ENCODE measurements around the gene CHCHD4. TPM values are rescaled to one million over a fixed set of nuclear protein-coding genes. Genes with fewer than 3 reads are reported as not detected.
A peak's percentile ranks its signal among the peaks of the same experiment; 100 is the strongest.

CHCHD4 gene
- polyA plus RNA-seq, 1 donor (not counting 4 experiments of a cell fraction or from before 2014, with no cell fraction given), result 22.1 TPM

DNA sequence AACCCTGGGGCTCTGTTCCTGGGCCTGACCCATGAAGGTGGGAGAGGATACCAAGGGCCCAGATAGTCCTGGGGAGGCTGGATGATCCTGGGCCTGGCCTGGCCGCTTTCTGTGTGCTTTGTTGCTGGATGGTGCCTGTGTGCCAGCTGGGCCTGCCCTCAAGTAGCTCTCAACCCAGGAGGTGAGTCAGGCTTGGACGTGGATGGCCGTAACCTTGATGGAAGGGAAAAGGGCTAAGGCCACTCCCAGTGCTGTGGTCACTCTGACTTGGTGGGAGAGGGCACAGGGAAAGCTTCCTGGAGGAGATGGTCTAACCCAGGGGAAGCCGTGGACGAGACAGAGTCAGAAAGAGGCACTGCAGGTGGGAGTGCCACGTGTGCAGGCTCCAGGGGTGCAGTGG, 9.6 kb upstream of the CHCHD4 start:
- dilution Hi-C loops (cut with MboI; ENCODE audit: extremely low pct_ligation_motif_present, low sequenced_read_pairs), result no loop called here
- Histone ChIP-seq H3K9me3 (ENCODE audit: control insufficient read depth, low read depth, low read length) (no peaks in the 10 kb centered on the region), H3K36me3 (ENCODE audit: control insufficient read depth in 2 of 2, extremely low read depth in 1 of 2, insufficient read depth in 2 of 2, low read length in 2 of 2) (peaks cover 62 to 79% of the 10 kb centered on the region in 2 experiments), H4K20me1 (ENCODE audit: control insufficient read depth, extremely low read depth, insufficient read depth, low read length) (no peaks in the 10 kb centered on the region), H3K79me2 (ENCODE audit: control insufficient read depth, insufficient read depth, low read length) (peaks cover 9% of the 10 kb centered on the region), H3K4me1 (ENCODE audit: control insufficient read depth, extremely low read depth, insufficient read depth, low read length) (peaks cover 44% of the 10 kb centered on the region), H3K9ac (ENCODE audit: control insufficient read depth, extremely low read depth, insufficient read depth, low read length) (peak overlapping the region; percentile 5), H3K27me3 (ENCODE audit: control insufficient read depth, extremely low read depth, insufficient read depth, low read length) (no peaks in the 10 kb centered on the region), H3K4me3 (ENCODE audit: control insufficient read depth in 2 of 3, extremely low read depth in 1 of 3, insufficient read depth in 2 of 3, low read depth in 1 of 3, low read length in 3 of 3) (no peak overlapping the region), H3K4me2 (ENCODE audit: control insufficient read depth, extremely low read depth, insufficient read depth, low read depth, low read length) (no peak overlapping the region), H3K27ac (ENCODE audit: control insufficient read depth, insufficient read depth, low read length) (peak overlapping the region; percentile 66), H2AFZ (ENCODE audit: control insufficient read depth, low read length) (no peak overlapping the region), H3K9me1 (ENCODE audit: control insufficient read depth, extremely low read depth, insufficient read depth, low read length) (no peaks in the 10 kb centered on the region)
- FAIRE-seq (no peak), DNase-seq (ENCODE audit: low read depth, low spot score) (no peak)
- TF ChIP-seq EZH2 (IDR thresholded peaks at IDR 0.05; ENCODE audit: low read length), result no peak
- TF ChIP-seq, protein P1, sequence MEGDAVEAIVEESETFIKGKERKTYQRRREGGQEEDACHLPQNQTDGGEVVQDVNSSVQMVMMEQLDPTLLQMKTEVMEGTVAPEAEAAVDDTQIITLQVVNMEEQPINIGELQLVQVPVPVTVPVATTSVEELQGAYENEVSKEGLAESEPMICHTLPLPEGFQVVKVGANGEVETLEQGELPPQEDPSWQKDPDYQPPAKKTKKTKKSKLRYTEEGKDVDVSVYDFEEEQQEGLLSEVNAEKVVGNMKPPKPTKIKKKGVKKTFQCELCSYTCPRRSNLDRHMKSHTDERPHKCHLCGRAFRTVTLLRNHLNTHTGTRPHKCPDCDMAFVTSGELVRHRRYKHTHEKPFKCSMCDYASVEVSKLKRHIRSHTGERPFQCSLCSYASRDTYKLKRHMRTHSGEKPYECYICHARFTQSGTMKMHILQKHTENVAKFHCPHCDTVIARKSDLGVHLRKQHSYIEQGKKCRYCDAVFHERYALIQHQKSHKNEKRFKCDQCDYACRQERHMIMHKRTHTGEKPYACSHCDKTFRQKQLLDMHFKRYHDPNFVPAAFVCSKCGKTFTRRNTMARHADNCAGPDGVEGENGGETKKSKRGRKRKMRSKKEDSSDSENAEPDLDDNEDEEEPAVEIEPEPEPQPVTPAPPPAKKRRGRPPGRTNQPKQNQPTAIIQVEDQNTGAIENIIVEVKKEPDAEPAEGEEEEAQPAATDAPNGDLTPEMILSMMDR (optimal IDR thresholded peaks at IDR 0.05 in 1 of 3, IDR thresholded peaks at IDR 0.05 in 1 of 3, conservative IDR thresholded peaks at IDR 0.05 in 1 of 3; ENCODE audit: extremely low read depth in 1 of 3, insufficient read depth in 2 of 3, low read length in 3 of 3), result no peak

DNA sequence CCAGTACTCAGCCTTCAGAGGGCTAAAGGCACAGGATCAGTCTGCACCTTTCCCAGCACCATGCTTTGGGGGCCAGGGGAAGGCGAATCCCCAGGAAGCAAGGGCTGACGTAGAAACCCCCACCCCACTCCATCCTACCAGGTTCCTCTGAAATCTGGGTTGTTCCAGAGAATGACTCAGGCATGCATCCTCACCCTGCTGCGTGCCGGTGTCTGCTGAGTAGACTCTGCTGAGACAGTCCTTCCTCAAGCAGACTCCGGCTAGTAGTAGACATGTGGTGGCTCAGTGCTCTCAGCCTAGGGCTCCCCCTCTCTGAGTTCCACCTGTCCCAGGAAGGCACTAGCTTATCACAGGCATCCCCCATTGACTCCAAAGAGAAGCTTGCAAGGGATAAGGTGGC, 9.2 kb upstream of the CHCHD4 start:
- no peak for TF ChIP-seq EZH2 (IDR thresholded peaks at IDR 0.05; ENCODE audit: low read length)
- TF ChIP-seq, protein P1 (optimal IDR thresholded peaks at IDR 0.05 in 1 of 3, IDR thresholded peaks at IDR 0.05 in 1 of 3, conservative IDR thresholded peaks at IDR 0.05 in 1 of 3; ENCODE audit: extremely low read depth in 1 of 3, insufficient read depth in 2 of 3, low read length in 3 of 3), result no peak
- H3K9ac ChIP-seq (ENCODE audit: control insufficient read depth, extremely low read depth, insufficient read depth, low read length), result peak overlapping the region; percentile 5
- no peak overlapping the region for H3K4me2 ChIP-seq (ENCODE audit: control insufficient read depth, extremely low read depth, insufficient read depth, low read depth, low read length)
- no peaks in the 10 kb centered on the region for H3K9me3 ChIP-seq (ENCODE audit: control insufficient read depth, low read depth, low read length)
- dilution Hi-C loops (cut with MboI; ENCODE audit: extremely low pct_ligation_motif_present, low sequenced_read_pairs), result no loop called here
- no peaks in the 10 kb centered on the region for H3K27me3 ChIP-seq (ENCODE audit: control insufficient read depth, extremely low read depth, insufficient read depth, low read length)
- peak overlapping the region; percentile 66 for H3K27ac ChIP-seq (ENCODE audit: control insufficient read depth, insufficient read depth, low read length)
- no peak overlapping the region for H3K4me3 ChIP-seq (ENCODE audit: control insufficient read depth in 2 of 3, extremely low read depth in 1 of 3, insufficient read depth in 2 of 3, low read depth in 1 of 3, low read length in 3 of 3)
- H4K20me1 ChIP-seq (ENCODE audit: control insufficient read depth, extremely low read depth, insufficient read depth, low read length), result peaks cover under 1% of the 10 kb centered on the region
- H3K79me2 ChIP-seq (ENCODE audit: control insufficient read depth, insufficient read depth, low read length), result peaks cover 12% of the 10 kb centered on the region
- H3K36me3 ChIP-seq (ENCODE audit: control insufficient read depth in 2 of 2, extremely low read depth in 1 of 2, insufficient read depth in 2 of 2, low read length in 2 of 2), result peaks cover 62 to 81% of the 10 kb centered on the region in 2 experiments
- FAIRE-seq (peak; percentile 92), DNase-seq (ENCODE audit: low read depth, low spot score) (no peak)
- H3K9me1 ChIP-seq (ENCODE audit: control insufficient read depth, extremely low read depth, insufficient read depth, low read length), result no peaks in the 10 kb centered on the region
- H2AFZ ChIP-seq (ENCODE audit: control insufficient read depth, low read length), result no peak overlapping the region
- peaks cover 44% of the 10 kb centered on the region for H3K4me1 ChIP-seq (ENCODE audit: control insufficient read depth, extremely low read depth, insufficient read depth, low read length)

Data from keratinocyte (primary cell).